Measurements from ENCODE around the gene DHCR24.

- TF ChIP-seq CTCF (IDR thresholded peaks at IDR 0.05): no peak
- no peak for TF ChIP-seq POLR2A (IDR thresholded peaks at IDR 0.05)
Measured at GRCh38 chr1:54872036-54872331, 15.0 kb downstream of the DHCR24 start.

All from lower leg skin (tissue), 3 donors.